Loucy (cell line): ENCODE data around the gene CNTNAP2.

Experiments
- CTCF ChIP-seq: fragments of 200-600 bp; sonication (generic); conservative IDR thresholded peaks from 2 replicates; pipeline ENCODE4 v1.5.1; 2014; ENCODE audit warnings: mild to moderate bottlenecking, antibody characterized with exemption, low read length
- EZH2phosphoT487 ChIP-seq: fragments of 200-600 bp; IDR thresholded peaks from 2 replicates; pipeline ENCODE4 v1.6.1; 2018; ENCODE audit warnings: antibody characterized with exemption, mild to moderate bottlenecking, moderate library complexity, borderline replicate concordance

DNA sequence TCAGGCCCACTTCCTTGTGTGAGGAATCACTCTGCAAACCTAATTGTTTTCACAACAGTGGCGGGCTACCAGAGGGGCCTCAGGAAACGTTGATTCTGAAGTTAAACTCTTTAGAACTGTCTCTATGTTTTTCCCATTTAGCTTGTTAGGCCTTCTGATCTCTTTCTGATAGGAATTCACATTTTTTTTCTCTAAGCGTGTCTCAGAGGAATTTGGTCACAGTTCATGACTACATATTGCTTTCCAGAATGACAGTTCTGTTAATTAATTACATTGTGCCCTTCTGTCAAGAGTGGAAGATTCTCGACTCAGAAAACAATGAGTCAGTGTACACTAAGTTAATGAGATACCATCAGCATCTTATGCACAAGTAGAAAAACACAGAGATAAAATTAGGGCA is 2004.8 kb downstream of the CNTNAP2 start:
- TF ChIP-seq CTCF (no peak), EZH2phosphoT487 (no peak)
